ENCODE measurements around the gene RELL1.

Gene RELL1, protein sequence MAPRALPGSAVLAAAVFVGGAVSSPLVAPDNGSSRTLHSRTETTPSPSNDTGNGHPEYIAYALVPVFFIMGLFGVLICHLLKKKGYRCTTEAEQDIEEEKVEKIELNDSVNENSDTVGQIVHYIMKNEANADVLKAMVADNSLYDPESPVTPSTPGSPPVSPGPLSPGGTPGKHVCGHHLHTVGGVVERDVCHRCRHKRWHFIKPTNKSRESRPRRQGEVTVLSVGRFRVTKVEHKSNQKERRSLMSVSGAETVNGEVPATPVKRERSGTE

DNA sequence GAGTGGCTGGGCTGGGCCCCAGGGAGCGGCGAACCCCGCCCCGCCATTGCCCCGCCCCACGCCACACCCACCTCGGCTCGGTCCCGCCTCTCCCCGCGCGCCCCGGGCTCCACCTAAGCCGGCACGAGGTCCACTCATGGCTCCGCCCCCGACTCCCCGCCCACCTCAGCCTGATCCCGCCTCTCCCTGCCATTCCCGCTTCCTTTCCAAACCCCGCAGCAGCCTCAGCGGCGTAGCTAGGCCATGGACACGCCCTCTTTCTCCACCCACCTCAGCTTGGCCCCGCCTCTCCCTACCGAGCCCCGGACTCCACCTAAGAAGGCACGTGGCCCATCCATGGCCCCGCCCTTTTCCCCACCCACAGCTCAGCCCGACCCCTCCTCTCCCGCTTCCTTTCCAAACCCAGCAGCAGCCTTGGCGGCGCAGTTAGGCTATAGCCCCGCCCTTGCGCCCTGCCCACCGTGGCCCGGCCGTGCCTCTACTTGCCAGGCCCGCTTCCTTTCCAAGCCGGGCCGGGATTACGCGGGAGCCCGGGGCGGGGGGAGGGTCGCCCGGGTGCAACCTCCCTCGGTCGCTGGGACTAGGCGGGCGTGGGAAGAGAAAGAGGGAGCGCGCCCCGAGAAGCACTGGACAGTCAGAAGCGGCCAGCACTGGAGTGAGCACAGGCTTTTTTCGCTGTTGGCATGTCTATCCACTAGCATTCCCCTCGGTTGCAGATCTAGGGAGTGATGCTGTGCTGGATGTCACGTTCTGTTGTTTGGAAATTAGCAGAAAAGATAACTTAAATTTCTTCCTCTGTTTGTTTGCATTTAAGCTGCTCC, at the start of gene RELL1:
Gene RELL1, minus strand, starts transcription at position 4 of the 821 bp plus-strand sequence. CDS start 89 bp downstream, outside the sequence.
- DNase-seq = peak; percentile 98

DNA sequence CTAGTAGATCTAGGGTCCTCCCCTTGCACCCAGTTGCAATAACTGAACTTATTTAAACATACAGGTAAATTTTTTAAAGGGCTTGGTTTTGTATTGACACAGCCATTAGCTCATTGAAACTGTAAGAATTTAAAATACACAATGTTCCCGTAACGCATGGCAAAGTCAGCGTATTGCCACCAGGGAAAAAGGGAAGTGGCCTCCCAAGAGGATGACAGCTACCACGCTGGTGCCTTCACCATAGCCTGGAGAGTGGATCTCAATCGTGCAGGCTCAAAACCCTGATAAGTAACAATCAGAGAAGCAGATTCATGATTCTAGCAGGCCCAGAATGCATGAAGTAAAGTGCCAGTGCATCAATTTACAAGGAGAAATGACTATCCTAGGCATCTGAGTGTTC, 49.4 kb upstream of the RELL1 start:
- DNase-seq = no peak

DNA sequence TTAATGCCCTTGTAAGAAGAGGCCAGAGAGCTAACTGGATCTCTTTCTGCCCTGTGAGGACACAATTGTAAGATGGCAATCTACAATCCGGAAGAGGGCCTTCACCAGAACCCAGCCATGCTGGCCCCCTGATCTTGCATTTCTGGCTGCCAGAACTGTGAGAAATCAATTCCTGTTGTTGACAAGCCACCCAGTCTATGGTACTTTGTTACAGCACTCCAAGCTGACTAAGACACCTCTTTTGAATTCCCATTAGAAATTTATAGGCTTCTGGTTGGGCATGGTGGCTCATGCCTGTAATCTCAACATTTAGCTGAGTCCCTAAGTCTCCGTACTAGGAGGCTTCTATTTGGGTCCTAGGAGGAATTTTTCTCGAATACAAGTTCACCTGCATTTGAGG, 48.8 kb upstream of the RELL1 start:
- DNase-seq = no peak

DNA sequence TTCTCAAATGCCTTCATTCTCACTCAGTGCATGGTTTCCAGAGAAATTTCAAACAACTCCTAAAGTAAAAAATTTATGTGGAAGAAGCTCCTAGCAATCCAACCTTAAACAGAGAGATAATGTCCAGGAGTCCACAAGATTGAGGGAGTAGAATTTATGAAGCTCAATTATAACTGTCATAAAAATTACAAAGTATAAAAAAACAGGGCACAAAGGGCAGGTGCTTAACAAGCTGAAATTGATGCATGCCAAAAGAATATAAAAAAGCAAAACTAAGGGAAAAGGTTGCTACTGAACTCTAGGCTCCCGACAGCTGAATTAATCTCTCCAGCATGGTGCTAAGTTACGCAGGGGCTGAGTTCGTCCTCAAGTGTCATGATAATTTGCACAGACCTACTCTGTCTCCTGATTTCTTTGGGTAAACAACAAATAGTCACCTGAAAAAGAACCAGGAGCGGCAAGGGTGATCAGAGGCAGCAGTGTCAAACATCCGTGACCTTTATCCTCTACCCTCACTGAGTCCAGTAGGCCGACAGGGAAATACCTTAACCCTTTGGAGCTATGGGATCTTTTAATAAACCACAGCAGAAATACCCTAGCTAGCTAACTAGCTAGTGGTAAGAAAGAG, 47.2 kb upstream of the RELL1 start:
- no peak for DNase-seq

DNA sequence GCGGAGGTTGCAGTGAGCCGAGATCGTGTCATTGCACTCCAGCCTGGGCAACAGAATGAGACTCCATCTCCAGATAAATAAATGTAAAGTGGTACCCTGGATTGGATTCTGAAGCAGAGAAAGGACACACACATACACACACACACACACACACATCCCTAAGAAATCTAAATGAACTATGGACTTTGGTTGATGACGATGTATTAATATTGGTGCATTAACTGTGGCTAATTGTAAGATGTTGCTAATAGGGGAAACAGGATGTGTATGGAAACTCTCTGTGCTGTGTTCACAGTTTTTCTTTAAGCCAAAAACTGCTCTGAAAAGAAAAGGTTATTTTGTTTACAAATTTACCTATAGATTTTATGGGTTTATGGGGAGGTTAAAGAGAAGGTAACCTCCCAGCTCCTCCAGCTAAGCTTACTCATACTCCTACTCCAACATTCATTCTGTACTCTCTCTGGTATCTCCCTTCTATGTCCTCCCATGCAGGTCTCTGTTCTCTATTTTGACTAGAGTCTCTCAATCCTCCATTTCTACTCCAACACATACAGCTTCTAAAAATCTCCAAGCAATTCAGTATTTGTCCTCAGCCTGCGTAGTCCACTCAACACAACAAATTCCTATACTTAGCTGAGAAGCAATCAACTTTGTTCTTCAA, 46.5 kb upstream of the RELL1 start:
- no peak for DNase-seq

DNA sequence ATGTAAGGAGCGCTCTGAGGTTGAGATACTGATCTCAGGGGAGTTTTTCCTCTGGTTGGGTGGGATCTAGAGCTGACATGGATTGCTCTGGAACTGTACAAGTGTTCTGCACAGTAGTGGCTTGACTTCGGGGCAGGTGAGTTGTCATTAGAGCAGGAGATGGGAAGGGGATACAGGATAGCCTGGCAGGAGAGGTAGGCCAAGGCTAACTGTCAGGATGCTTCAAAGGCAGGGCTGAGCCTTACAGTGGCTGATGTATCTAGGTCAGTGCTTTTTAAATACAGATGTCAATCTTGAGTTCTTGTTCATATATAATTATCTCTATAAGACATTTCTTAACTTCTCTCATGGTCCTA, 43.5 kb upstream of the RELL1 start:
- no peak for DNase-seq

DNA sequence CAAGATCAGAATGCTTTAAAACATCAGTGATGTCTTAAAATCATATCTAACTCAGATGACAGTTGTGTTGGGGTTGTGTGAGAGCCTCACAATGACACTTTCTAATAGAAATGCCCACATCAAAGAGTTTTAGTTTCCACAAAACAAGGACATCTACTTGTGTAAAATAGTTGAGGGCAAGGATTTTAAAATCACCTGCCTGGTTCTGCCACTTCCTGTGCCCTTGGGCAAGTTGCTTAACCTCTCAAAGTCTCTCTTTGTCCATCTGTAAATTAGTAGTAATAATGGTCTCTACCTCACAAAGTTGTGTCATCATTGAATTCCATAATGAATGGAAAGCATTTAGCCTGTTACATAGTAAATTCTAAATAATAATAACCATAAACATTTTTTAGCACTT, 41.9 kb upstream of the RELL1 start:
- DNase-seq = no peak

DNA sequence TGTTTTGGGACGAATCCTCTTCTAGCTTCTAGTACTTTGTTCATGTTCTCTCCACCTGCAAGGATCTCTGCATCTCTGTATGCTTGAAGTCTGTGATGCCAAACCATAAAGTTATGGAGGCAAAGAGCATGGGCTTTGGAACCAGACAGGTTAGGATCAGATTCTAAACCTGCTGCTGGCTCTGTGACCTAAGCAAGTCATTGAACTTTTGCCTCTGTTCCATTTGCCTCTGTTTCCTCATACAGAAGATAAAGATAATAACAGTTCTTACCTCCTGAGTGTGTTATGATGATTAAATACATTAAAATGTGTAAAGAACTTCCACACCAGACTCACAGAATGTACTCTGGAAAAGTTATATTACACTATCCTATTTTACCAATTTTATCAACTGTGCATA, 41.5 kb upstream of the RELL1 start:
- DNase-seq = no peak

DNA sequence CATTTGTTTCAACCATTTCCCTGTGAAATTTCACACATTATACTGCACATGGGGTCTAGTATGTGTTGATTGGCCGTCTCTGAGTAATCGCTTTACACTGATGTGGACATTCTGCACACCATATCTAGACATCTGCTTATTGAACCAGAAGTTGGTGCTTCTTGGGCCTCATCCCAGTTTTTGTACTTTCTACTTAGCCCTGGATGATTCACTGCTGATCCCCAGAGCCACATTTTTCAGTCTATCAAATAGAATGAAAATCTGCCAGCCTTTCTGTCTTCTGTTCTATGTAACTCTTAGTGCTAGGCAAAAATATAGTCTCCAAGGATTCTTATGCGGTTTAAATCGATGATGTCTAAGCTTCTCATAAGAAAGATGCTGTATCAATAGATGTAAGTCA, 40.5 kb upstream of the RELL1 start:
- DNase-seq = no peak

DNA sequence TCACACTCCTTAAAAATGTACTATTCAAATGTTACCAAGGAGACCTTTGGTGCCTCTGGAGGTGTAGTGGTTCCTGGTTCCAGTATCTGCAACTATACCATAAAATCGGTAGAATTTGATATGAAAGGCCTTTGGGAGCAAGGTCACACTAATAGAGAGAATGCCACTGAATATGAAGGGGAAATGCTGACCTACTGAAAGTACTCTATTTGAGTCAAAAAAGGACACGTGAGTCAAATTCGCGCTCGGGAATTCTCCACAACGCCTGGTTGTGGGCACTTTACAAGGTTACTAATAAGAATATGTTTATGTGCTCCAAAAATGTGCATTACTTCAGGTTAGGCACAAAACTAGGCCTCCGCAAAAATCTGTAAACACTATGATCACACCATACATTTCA, 39.5 kb upstream of the RELL1 start:
- DNase-seq = no peak

DNA sequence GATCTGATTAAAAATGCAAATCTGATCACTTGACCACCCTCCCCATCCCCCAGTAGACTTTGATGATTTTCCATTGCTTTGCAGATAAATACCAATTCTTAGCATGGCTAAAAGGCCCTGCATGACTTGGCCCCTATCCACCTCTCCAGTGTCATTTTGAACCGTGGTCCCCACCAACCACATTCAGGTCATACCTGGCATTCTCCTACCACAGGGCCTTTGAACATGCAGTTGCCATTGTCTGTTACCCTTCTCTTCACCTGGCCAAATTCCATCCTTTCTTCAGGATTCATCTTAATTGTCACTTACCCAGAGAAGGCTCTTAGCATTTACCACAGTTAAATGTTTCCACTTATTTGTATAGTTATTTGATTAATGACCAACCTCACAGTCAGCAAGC, 36.9 kb upstream of the RELL1 start:
- DNase-seq = no peak

DNA sequence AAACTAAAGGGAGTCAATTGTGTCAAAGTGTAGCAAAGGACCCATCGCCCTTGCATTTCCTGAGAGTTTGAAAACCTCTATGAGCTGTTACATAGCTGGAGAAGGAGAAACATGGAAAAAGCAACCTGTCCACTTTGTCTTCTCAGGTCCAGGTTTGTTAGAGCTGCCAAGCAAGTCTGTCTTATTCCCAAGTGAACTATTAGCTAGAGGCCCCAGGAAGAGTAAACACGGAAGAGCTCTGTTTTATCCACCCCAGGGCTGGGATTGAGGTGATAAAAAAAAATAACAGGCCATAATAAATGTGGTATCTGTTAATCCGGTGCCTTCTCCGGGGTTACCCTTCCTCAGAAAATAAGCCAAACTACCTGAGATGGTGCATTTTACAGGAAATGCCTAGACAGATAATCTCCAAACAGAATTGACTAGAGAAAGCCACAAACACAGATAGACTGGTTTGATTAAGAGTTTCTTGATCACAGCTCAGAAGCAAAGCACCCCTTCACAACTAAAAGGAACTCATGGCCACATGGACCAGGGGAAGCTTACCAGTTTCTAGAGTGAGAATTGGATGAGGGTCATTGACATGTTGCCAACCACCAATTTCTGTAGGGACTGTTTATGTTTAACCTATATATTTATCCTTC, 35.9 kb upstream of the RELL1 start:
- DNase-seq = no peak

DNA sequence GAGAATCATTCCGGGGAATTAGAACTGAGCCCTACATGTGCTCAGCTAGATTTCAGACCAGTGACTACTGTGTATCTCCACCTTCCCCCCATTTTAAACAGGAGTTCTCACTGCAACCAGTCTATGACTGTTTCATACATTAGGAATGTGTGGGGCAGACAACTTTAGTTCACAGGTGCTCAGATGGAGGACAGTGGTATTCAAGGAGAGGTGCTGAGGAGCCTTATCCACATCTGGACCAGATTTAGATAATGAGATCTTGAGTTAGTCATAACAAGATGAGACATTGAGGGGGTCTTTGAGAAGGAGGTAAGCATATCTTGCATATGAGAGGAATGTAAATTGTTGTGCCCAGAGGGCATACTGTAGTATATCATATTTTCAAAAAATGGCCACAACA, 32.8 kb upstream of the RELL1 start:
- no peak for DNase-seq

DNA sequence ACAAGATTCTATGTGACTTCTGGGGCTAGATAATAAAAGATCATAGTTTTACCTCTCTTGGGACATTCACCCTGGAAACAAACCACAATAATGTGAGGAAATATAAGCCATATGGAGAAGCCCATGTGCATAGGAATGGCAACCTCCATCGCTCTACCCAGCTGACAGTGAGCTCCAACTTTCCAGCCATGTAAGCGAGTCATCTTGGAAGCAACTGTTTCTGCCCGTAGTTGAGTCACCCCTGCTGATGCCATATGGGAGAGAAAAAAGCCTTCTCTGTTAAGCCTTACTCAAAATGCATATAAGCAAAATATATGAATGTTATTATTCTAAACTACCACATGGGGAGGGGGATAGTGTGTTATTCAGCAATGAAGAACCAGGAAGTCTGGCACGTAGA, 31.4 kb upstream of the RELL1 start:
- no peak for DNase-seq

DNA sequence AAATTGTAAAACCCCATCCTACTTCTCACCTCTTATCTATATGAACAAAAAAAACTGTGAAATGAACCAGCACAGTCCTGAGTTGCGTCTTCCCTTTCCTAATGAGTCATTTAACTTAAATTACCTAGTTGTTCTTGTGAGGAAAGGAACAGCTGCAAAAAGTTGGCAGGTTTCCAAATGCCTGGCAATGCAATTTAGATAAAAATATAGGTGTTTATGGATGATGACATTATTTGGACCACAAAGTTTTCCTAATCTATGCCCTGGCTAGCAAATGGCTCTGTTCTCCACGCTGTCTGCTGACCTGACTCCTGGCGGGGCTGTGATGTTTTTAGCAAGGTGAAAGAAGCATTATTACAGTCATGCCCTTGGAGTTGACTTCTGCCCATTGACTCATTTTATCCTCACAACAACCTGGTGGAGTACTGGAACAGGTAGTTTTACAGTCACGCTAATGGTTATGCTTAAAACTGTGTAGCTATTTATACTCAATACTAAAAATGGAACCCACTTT, 29.8 kb upstream of the RELL1 start:
- DNase-seq = no peak

DNA sequence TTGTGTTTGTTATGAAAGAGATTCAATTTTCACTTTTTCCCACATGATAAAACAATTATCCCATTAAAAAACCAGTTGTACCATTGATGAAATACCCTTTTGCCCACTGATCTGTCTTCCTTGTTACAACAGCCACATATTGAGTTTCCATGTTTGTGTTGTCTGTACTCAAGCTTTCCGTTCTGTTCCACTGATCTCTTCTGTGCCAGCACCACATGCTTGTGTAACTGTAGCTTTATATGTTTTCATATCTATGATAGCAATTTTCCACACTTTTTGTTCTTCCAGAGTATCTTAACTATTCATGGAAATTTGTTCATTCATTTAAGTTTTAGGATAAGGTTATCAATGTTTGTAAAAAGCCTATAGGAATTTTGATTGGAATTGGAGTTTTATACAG, 24.3 kb upstream of the RELL1 start:
- DNase-seq = no peak

DNA sequence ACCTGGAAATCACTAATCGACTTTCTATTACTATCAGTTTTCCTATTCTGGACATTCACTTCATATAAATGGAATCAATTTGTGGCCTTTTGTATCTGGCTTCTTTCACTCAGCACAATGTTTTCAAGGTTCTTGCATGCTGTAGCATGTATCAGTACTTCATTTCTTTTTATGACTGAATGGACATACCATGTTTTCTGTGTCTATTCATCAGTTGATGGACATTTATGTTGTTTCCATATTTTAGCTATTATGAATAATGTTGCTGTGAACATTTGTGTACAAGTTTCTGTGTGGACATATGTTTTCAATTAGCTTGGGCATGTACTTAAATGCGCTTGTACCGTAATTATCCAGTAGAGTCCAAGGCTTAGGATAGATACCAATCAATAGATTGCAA, 19.9 kb upstream of the RELL1 start:
- DNase-seq = no peak

DNA sequence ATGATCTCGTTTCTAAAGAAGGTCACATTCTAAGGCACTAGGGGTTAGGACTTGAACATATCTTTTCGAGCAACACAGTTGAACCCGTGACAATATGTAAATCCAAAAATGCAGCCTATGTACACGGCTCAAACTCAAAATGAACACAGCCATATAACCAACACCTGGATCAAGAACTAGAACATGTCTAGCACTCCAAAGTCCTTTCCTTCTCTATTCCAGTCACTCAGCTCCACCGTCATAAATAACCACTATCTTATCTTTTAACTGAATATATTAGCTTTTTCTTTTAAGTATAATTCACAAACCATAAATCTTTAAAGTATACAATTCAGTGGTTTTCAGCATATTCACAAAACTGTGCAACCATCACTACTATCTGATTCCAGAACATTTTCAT, 19.4 kb upstream of the RELL1 start:
- DNase-seq = no peak

DNA sequence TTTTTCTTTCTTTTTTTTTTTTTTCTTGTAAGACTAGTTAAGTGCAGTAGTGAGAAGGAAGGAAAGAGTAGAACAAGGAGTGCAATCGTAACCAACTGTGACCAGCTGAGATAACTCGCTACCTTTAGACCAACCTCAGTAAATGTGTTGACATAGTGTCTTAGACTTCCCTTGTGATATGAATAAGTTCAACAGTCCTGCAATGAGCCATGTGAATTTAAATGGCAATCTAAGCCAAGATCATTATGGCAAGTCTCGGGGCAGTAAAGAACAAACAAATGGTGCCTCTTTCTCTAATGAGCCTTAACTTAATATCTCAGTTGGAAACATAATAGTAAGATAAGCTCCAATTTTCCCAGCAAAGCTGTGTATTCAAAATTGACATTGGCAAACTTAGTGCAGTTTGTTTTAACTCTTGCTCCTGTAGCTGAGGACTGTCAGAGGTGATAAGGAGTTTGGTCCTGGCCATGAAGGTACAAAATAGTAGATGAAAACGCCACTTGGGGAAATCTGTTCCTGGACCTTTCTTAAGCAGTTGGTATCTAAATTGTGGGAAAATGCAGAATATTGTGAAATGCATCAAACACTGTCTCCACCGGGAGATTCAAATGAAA, 13.8 kb upstream of the RELL1 start:
- DNase-seq = no peak

DNA sequence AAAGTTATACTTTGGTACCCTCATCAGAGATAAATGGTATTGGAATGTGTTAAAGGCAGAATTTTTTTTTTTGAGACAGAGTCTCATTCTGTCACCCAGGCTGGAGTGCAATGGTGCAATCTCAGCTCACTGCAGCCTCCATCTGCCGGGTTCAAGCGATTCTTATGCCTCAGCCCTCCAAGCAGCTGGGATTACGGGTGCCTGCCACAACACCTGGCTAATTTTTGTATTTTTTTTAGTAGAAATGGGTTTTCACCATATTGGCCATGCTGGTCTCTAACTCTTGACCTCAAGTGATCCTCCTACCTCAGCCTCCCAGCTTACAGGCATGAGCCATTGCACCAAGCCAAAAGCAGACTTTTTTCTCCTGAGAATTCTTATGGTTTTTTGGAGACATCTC, 11.4 kb upstream of the RELL1 start:
- DNase-seq = no peak

DNA sequence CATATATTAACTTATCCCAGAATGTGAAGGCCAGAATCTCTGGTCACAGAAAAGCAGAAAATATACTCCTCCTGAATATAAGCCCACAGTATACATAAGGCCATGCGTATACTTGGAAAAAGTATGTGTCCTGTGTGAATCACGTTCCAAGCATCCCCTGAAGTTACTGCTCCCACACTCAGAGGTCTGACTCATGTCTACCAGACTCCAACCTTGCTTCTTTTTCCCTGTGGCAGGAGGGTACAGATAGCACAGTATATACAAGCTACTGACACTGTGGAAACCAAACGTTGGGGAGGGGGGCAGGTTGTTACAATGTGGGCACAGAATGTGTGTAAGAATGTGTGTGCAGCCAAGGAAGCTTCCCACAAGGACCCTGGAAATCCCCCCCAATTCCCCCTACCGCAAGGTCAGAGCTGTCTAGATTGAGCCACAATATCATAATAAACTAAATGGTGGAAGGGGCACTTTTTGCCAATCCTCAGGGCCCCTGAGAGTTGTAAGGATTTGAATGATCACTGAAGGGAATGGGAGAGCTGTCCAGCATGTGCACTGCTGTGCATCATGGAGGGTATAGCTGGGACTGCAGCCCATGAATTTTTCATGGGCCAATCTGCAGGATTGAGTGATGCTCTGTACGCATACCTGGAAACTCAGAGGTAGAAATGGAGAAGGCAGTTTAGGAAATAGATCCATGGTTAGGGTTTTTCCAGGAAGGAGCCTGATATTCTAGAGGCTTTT, 7.4 kb upstream of the RELL1 start:
- no peak for DNase-seq

DNA sequence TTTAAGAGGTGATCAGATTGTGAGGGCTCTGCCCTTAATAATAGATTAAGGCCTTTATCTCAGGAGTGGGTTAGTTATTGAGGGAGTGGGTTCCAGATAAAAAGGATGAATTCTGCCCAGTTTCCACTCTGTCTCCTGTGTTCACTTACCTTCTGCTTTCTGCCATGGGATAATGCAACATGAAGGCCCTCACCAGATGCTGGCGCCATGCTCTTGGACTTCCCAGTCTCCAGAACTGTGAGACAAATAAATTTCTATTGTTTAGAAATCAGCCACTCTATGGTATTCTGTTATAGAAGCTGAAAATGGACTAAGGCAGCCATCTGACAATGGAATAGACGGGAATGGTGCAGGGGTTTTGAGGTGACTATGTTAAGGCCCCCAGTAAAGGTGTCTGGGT, 6.9 kb upstream of the RELL1 start:
- no peak for DNase-seq

All from NCI-H345 (cell line).